ENCODE results near the gene CP. TPM values are rescaled to one million over a fixed set of nuclear protein-coding genes. Genes with fewer than 3 reads are reported as not detected.

Gene CP
- total and polyA plus RNA-seq, 11 donors = 0.68 to 5.5 (median 3.5) TPM

DNA sequence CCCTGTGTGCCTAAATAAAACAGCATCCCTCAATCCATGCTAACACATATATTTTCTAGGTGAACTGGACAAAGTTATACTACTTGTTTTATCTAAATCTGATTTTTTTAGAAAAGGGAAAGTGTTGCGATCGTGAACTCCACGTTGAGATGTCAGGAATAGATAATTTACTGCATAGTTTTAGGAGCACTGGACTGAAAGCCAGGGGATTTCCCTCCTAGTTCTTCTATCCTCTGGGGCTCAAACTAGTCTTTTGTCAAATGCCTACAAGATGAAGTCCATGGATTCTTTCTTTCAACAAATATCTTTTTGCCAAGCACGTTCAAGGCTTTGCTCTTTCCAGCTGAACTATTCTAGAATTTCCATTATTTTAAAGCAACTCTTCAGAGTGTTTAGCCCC lies 92.8 kb downstream of the CP start:
- H3K27ac ChIP-seq = peak overlapping the region in 10 of 12 donors; percentile 51 to 91 (median 80)

DNA sequence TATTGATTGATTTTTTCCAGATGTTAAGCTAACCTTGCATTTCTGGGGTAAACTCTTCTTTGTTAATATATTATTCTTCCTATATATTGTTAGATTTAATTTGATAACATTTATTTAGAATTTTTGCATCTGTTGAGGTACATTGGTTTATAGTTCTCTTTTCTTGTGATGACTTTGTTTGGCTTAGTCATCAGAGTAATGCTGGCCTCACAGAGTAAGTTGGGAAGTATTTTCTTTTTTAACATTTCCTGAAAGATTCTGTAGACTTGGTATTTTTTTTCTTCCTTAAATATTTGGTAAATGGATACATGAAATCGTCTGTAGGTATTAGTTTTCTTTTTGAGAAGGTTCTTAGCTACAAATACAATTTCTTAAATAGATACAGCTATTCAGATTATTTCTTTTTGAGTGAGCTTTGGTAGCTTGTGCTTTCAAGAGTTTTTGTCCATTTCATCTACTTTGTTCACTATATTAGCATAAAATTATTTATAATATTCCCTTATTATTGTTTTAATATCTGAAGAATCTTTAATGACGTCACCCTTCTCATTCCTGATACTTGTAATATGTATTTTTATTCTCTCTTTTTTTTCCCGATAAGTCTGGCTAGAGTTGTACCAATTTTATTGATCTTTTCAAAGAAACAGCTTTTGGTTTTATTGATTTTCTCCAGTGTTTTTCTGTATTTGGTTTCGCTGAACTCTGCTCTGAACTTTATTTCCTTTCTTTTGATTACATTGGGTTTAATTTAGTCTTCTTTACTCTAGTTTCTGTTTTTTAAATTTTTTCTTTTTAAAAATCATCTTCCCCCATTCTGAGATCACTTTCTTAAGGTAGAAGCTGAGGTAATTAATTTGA lies 98.7 kb downstream of the CP start:
- Histone ChIP-seq H3K4me1 (peaks cover 0 to 4% (median 0%) of the 10 kb centered on the region in 12 donors), H3K27ac (no peak overlapping the region), H3K27me3 (no peaks in the 10 kb centered on the region), H3K4me3 (no peak overlapping the region), H3K9me3 (no peaks in the 10 kb centered on the region), H3K36me3 (no peaks in the 10 kb centered on the region)
- WGBS, 4 donors = 86 to 89% (median 87%) methylated on average over 4 of the region's 4 CpGs
- no peak for DNase-seq
- intact Hi-C loops (cut with DNase I) = loop anchor here in 6 of 10 donors (5.0 to 10.0 kb wide), 3 partner anchors 166 to 362 kb away; partner anchors contain the start of gene TM4SF18 (in 1 of the 6)
- ATAC-seq = no peak
- no peak for TF ChIP-seq POLR2A (IDR thresholded peaks at IDR 0.05)
- TF ChIP-seq, protein P1, sequence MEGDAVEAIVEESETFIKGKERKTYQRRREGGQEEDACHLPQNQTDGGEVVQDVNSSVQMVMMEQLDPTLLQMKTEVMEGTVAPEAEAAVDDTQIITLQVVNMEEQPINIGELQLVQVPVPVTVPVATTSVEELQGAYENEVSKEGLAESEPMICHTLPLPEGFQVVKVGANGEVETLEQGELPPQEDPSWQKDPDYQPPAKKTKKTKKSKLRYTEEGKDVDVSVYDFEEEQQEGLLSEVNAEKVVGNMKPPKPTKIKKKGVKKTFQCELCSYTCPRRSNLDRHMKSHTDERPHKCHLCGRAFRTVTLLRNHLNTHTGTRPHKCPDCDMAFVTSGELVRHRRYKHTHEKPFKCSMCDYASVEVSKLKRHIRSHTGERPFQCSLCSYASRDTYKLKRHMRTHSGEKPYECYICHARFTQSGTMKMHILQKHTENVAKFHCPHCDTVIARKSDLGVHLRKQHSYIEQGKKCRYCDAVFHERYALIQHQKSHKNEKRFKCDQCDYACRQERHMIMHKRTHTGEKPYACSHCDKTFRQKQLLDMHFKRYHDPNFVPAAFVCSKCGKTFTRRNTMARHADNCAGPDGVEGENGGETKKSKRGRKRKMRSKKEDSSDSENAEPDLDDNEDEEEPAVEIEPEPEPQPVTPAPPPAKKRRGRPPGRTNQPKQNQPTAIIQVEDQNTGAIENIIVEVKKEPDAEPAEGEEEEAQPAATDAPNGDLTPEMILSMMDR (IDR thresholded peaks at IDR 0.05) = no peak

More for the DNA sequence above, 92.8 kb downstream of the CP start:
- TF ChIP-seq, protein P1 (IDR thresholded peaks at IDR 0.05) = no peak
- no peak for TF ChIP-seq POLR2A (IDR thresholded peaks at IDR 0.05)
- H3K27me3 ChIP-seq = no peaks in the 10 kb centered on the region
- peaks cover 0 to 37% (median 20%) of the 10 kb centered on the region in 12 donors for H3K4me1 ChIP-seq
- DNase-seq (no peak), ATAC-seq (no peak)
- WGBS, 4 donors = 10 to 19% (median 14%) methylated on average over 4 of the region's 4 CpGs
- no peaks in the 10 kb centered on the region for H3K9me3 ChIP-seq
- intact Hi-C loops (cut with DNase I) = loop anchor here in 6 of 10 donors (2.0 to 10.0 kb wide), 2 partner anchors 144 to 356 kb away; no protein-coding TSS in a partner anchor
- H3K36me3 ChIP-seq = no peaks in the 10 kb centered on the region
- H3K4me3 ChIP-seq = peak overlapping the region; percentile 65 to 99 (median 92)

Other genes starting within 250 kb of the CP start
- 100 to 1,000 TPM in 7 of 9 donors, 10 to 100 TPM in 2; 78.2 to 190 (median 144) TPM for gene GYG1, start 230.3 kb downstream of the CP start, total RNA-seq
- 100 to 1,000 TPM; 112 to 313 TPM for gene GYG1, start 230.3 kb downstream of the CP start, polyA plus RNA-seq
- 10 to 100 TPM; 12.3 to 39.4 (median 22.0) TPM for gene HLTF, start 135.3 kb downstream of the CP start, total RNA-seq
- gene HLTF, start 135.3 kb downstream of the CP start, polyA plus RNA-seq = 1 to 10 TPM; 4.0 to 9.1 TPM
- gene HPS3, start 92.2 kb downstream of the CP start, total RNA-seq = 10 to 100 TPM in 2 of 9 donors, 1 to 10 TPM in 7; 4.4 to 15.6 (median 6.3) TPM
- gene HPS3, start 92.2 kb downstream of the CP start, polyA plus RNA-seq = 1 to 10 TPM; 3.0 to 5.4 TPM
- 10 to 100 TPM in 4 of 9 donors, 1 to 10 TPM in 5; 6.0 to 19.9 (median 9.1) TPM for gene TM4SF18, start 111.8 kb upstream of the CP start, total RNA-seq
- gene TM4SF18, start 111.8 kb upstream of the CP start, polyA plus RNA-seq = 1 to 10 TPM; 4.5 to 7.0 TPM
- gene TM4SF1, start 155.8 kb upstream of the CP start, total RNA-seq = 100 to 1,000 TPM in 5 of 9 donors, 10 to 100 TPM in 4; 61.6 to 224 (median 111) TPM
- gene TM4SF1, start 155.8 kb upstream of the CP start, polyA plus RNA-seq = 100 to 1,000 TPM in 1 of 2 donors, 10 to 100 TPM in 1; 99.4 to 117 TPM